Tibial artery (tissue), 4 donors: ENCODE data around the gene HMX3.

Experiments
- DNase-seq, 2 donors: peaks; one replicate each; pipeline ENCODE4 v3.0.0-alpha.2; 2019
- H3K27ac ChIP-seq, 2 donors: fragments of 200-600 bp; sonication (generic) in 1 of 2; 1 replicate in 1 of 2; 2 replicates in 1 of 2; pipeline ENCODE4 v1.5.1; 2018 to 2019; ENCODE audit warnings: mild to moderate bottlenecking in 1 of 2
- H3K27me3 ChIP-seq, 2 donors: fragments of 200-600 bp; sonication (generic) in 1 of 2; one replicate each; pipeline versions ENCODE4 v1.5.1 to v1.6.0; 2016 to 2019
- H3K36me3 ChIP-seq, 3 donors: fragments of 200-600 bp; sonication (generic) in 2 of 3; one replicate each; pipeline ENCODE4 v1.5.1; 2016 to 2019; ENCODE audit warnings: mild to moderate bottlenecking in 2 of 3
- H3K4me1 ChIP-seq, 4 donors: fragments of 200-600 bp; sonication (generic) in 2 of 4; 1 replicate in 3 of 4; 2 replicates in 1 of 4; pipeline ENCODE4 v1.5.1; 2016 to 2019
- H3K4me3 ChIP-seq, 2 donors: fragments of 200-600 bp; sonication (generic) in 1 of 2; 1 replicate in 1 of 2; 2 replicates in 1 of 2; pipeline ENCODE4 v1.5.1; 2018 to 2019; ENCODE audit warnings: mild to moderate bottlenecking in 2 of 2
- H3K9me3 ChIP-seq, 3 donors: fragments of 200-600 bp; sonication (generic) in 1 of 3; one replicate each; pipeline ENCODE4 v1.5.1; 2016 to 2019
- CTCF ChIP-seq, 2 experiments: fragments of 200-600 bp in 1 of 2; fragments of 450-650 bp in 1 of 2; IDR thresholded peaks; one replicate each; pipeline ENCODE4 v1.5.1; 2017 to 2019; ENCODE audit warnings: antibody characterized with exemption in 2 of 2, mild to moderate bottlenecking in 1 of 2, moderate library complexity in 1 of 2
- intact Hi-C: fragments of 100-400 bp; cut with DNase I; formaldehyde crosslinking; loops from one replicate; pipeline ENCODE4 v1.15.0; 2023; ENCODE audit warnings: low total_unique reads

Gene HMX3

DNA sequence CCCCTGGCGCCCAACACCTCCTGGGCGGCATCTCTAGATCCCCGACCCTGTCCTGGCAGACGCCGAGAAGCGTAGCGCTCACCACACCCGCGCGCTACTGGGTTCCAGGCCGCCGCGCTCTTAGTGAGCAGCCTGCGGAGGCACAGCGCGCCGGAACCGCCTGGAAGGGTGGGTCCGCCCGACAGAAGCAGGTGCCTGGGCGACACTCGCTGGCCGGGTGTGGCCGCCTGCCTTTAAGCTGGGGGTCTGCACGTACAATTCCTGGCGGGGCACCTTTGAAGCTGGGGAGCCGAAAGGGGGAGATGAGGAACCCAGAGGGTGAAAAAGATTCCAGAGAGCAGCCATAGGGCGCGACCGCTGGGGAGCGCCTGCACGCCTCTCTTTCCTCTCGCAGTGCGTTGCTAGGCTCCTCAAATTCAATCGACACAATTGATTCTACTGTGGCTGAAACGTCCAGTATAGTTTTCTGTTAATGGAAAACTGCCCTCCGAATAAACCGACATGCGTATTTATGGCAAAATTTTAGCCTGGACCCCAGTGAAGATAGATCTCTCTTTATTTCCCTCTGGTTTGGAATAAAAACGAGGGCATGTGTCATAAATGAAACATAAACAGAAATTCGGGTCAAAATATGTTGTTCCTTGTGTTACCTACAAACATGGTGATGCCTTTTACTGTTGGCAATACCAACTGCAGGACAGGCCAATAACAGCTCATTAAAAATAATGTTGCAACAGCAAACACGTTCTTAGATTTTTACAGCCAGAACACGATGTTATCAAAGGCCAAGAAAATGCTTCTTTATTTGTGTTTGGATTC, 4.6 kb downstream of the HMX3 start:
- intact Hi-C loops, result no loop called here
- H3K4me1 ChIP-seq, result peaks cover 0 to 37% (median 33%) of the 10 kb centered on the region in 4 donors
- DNase-seq, result no peak

DNA sequence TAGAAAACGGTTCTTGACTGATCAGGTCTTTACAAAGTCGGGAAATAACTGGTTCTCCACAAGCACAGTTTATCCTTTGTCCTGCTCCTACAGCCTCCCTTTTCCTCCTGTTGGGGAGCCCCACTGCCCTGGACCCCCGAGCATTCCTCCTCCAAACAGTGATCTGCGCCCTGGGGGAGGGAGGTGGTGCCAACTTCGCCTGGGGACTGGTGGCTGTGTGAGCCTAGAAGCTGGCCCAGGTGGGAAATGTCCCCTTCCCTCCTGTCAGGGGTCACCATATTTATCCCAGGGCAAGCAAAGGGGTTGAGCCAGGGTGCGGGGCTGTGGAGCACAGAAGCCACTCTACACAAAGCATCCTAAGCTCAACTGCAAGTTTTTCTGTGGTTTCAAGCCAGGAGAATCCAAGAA, 5.2 kb downstream of the HMX3 start:
- no peaks in the 10 kb centered on the region for H3K36me3 ChIP-seq
- TF ChIP-seq CTCF (IDR thresholded peaks at IDR 0.05), result no peak
- H3K9me3 ChIP-seq, result no peaks in the 10 kb centered on the region
- no peak overlapping the region for H3K27ac ChIP-seq
- DNase-seq, result no peak
- intact Hi-C loops, result no loop called here
- H3K27me3 ChIP-seq, result peaks cover 0 to 100% of the 10 kb centered on the region in 2 donors
- no peak overlapping the region for H3K4me3 ChIP-seq
- H3K4me1 ChIP-seq, result peaks cover 0 to 37% (median 28%) of the 10 kb centered on the region in 4 donors

More for the DNA sequence above, 4.6 kb downstream of the HMX3 start:
- Histone ChIP-seq H3K9me3 (no peaks in the 10 kb centered on the region), H3K4me3 (no peak overlapping the region), H3K27ac (no peak overlapping the region), H3K36me3 (no peaks in the 10 kb centered on the region), H3K27me3 (peaks cover under 1 to 100% of the 10 kb centered on the region in 2 donors)
- TF ChIP-seq CTCF (IDR thresholded peaks at IDR 0.05), result no peak

- no peak for DNase-seq
- no peak for TF ChIP-seq CTCF (IDR thresholded peaks at IDR 0.05)
- no peak overlapping the region for H3K27ac ChIP-seq
- intact Hi-C loops, result no loop called here
- H3K4me1 ChIP-seq, result peaks cover 0 to 33% (median 24%) of the 10 kb centered on the region in 4 donors
- peaks cover 0 to 100% of the 10 kb centered on the region in 2 donors for H3K27me3 ChIP-seq
- no peaks in the 10 kb centered on the region for H3K9me3 ChIP-seq
- no peaks in the 10 kb centered on the region for H3K36me3 ChIP-seq
- no peak overlapping the region for H3K4me3 ChIP-seq
These were observed 6.3 kb downstream of the HMX3 start for GRCh38 chr10:123141791-123142700.

DNA sequence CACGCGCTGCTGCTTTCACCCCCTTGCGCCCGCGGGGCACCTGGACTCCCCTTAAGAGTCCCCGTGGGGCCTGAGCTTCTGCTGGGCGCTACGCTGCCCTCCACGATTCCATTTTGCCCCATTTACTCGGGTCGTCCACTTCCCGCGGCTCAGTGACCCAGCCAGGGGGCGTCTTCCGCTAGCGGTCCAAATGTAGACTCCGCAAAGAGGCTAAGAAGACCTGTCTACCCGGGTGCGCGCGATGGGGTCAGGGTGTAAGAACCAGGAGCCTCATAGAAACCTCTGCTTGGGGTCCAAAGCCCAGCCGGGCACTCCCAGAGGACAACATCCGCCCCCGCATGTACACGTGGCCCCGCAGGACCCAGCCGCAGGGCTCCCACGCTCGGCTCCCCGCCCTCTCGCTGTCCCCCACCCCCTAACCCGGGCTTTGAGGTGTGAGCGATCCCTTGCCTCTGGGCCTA, 7.0 kb downstream of the HMX3 start:
- H3K27ac ChIP-seq, result no peak overlapping the region
- H3K4me1 ChIP-seq, result peaks cover 0 to 29% (median 19%) of the 10 kb centered on the region in 4 donors
- no peak overlapping the region for H3K4me3 ChIP-seq
- TF ChIP-seq CTCF (IDR thresholded peaks at IDR 0.05), result no peak
- no peaks in the 10 kb centered on the region for H3K9me3 ChIP-seq
- intact Hi-C loops, result no loop called here
- no peak for DNase-seq
- no peaks in the 10 kb centered on the region for H3K36me3 ChIP-seq
- peaks cover 0 to 100% of the 10 kb centered on the region in 2 donors for H3K27me3 ChIP-seq

DNA sequence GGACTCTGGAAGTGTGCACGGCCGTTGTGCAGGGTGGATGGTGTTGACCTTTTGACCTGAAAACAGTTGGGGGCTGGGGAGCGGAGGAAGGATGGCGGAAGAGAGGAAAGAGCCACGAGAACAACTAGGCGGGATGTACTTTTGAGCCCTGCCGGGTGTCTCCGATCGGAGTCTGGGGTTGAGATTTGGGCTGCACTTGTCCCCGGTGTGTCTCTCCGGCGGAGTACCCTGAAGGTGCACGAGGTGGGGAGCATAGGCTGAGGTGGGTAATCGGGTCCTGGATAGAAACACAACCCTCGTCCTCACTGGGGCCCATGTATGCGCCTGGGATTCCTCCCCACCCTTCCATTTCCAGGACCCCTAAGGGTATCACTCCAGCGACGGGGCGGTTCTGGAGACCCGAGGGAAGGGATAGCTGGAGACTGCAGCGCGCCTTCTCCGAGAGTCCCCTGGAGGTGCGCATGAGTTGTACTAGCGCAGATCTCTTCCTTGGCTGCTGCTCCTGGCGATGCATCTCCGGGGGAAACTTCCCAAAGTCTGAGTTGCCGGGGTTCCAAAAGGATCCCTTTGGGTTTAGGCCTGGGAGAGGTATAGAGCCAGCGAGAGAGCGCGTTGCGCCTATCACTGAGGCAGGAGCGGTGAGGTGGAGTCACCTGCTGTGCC, 7.5 kb downstream of the HMX3 start:
- H3K27me3 ChIP-seq, result peaks cover 0 to 100% of the 10 kb centered on the region in 2 donors
- no peak overlapping the region for H3K4me3 ChIP-seq
- TF ChIP-seq CTCF (IDR thresholded peaks at IDR 0.05), result no peak
- H3K27ac ChIP-seq, result no peak overlapping the region
- intact Hi-C loops, result no loop called here
- H3K36me3 ChIP-seq, result no peaks in the 10 kb centered on the region
- DNase-seq, result no peak
- H3K4me1 ChIP-seq, result peaks cover 0 to 31% (median 22%) of the 10 kb centered on the region in 4 donors
- H3K9me3 ChIP-seq, result no peaks in the 10 kb centered on the region
